ENCODE measurements around the gene PCYT2.
A peak's percentile ranks its signal among the peaks of the same experiment; 100 is the strongest.
"Not testable (repeated sequence)": the region's sequence is repeated elsewhere in the genome, so short reads cannot be mapped to it uniquely, and the experiment has no call there.

The PCYT2 gene

DNA sequence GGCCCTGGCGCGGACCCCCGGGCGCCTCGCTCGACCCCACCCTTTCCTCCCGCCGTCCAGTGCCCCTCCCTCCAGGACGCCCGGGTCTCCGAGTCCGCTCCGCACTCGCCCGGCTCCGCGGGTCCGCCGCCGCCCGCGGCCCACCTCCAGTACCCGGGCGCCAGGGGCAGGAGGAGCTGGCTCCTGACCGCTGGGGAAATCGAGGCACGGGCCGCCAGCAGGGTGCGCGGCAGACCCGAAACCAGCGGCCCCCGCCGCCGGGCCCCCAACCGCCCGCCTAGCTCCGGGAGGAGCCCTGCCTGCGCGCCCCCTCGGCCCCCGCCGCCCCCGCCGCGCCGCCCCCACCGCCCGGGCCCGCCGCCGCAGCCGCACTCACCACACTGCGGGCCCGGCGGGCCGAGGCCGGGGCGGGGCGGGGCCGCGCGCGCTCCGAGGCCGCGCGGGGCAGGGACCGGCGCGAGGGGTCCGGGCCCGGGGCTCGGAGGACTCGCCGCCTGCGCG lies 16.0 kb upstream of the PCYT2 start:
- DNase-seq: no peak

DNA sequence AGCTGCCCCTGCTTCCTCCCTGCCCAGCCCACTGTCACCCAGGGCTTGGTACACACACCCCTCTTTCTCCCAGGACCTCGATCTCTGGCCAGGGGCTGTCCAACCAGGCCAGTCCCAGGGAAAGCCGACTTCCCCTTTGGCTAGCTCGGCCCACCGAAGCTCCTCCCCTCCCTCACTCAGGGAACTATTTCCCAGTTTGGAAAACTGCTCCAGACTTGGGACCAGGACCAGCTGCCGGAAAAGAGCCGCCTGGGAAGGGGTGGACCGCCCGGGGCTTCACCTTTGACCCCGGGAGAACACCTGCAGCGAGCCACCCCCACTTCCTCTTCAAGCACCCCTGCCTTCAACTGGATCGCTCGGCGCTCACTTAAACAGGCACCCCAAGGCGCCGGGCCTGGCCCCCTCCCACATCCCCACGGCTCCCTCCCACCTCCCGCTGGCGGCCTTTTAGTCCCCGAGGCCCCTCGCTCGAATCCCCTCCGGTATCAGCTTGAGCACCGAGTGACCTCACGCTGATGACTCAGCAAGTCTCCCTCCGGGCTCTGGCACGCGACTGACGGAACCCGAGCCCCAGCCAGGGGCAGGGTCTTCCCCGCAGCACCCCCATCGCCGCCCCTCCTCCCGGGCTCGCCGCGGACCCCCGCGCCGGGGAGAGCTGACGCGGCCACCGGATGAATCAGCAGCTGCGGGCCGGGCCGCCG lies 15.4 kb upstream of the PCYT2 start:
- DNase-seq: peak; percentile 48

DNA sequence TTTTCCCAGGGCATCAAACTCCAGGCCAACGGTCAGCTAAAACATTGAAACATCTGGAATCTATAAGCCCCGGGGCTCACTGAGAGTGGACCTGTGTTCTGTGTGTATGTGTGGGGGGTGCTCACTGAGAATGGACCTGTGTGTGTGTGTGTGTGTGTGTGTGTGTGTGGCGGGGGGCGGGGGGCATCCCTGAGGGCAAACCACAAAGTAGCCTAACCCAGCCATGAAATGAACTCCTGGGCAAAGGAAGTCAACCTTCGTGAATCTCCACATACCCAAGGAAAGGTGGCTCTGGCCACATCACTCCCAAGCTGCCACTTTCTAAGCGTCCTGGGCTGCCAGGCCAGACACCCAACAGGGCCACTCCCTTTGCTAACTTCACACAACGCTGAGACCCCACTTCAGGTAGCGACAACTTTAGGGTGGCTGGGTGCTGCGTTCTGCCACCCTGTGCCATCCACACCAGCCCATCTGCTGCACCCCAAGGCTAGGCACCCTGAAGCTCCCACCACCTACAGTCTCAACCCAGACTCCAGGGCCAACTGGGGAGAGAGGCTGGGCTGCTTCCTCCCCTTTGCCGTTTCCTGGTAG lies 14.8 kb upstream of the PCYT2 start:
- no peak for DNase-seq

DNA sequence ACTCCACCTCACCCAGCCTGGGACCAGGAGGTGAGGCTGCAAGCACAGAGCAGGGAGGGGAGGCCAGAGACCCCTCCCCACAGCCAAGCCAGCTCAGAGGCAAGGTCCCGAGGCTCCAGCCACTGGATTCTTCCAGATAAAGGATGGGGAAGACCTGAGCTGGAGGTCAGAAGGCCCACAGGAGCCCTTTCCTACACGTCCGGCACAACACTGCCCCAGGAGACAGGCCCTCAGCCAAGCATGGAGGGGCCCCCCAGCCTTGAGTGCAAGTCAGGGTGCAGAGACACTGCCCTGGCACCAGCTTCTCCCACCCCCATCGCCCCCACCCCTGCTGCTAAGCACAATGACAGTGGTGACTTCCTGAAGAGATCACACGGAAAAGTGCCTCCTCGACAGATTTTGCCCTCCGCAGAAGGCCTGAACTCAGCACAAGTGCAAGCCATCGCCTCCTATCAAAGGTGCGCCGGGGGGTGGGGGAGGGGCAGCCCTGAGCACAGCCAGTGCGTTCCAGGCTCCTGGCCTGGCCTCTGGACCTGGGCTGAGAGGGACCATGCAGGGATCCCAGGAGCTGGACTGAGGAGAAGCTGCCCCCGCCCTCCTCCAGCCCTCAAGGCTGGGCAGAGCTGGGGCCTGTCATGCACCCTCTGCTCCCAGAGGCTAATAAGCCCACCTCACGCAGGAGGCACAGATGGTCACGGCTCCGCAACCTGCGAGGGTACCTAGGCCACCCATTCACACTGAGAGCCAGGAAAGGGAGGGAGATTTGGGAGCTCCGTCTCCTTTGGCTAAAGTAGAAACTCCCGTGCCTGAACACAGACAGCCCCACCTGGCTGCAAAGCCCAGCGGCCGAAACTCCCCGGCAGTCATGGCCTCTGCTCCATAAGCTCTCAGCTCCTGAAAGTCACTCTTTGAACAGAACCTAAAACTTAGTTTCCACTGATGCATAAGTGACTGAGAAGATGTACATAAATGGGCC lies 13.6 kb upstream of the PCYT2 start:
- no peak for DNase-seq

DNA sequence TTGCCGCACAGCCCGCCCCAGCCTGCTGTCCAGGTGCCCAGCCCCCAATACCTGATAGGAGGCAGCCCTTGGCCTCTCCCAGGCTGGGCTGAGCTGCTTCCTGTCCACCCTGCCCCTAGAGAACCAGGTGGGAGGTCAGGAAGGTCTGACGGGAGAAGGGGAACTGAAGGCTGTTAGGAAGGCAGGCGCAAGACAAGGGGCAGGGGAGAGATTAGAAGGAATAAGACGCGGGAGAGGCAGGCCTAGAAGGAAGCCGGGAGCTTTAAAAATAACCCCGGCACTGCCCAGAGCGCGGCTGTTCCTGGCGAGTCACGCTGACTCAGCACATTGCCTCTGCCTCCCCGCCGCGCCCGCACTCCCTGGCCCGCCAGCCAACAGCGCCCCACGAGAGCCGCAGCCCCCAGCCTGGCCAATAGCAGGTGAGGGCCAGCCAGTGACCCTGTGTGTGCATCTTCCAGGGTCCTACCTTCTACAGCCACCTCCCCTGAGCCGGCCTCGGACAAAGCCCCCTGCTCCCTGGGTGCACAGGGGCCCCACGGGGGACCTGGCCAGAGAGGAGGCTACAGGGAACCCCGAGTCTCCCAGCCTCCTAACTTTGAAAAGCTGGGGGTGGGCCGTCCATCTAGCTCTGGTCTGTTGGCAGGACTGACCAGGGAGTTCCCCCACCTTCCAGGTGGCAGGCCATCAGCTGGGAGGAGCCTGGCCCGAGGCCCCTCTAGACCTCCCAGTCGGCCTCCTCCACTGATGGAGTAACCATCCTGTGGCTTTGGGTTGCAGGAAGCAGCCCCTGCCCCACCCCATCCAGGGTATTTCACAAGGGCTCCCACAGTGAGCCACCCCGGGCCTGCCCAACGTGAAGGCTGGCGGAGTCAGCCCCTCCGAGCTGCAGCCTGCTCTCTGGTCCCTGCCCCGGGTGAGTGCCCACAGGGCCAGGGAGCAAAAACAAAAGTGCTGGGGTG lies 12.4 kb upstream of the PCYT2 start:
- peak; percentile 65 for DNase-seq

DNA sequence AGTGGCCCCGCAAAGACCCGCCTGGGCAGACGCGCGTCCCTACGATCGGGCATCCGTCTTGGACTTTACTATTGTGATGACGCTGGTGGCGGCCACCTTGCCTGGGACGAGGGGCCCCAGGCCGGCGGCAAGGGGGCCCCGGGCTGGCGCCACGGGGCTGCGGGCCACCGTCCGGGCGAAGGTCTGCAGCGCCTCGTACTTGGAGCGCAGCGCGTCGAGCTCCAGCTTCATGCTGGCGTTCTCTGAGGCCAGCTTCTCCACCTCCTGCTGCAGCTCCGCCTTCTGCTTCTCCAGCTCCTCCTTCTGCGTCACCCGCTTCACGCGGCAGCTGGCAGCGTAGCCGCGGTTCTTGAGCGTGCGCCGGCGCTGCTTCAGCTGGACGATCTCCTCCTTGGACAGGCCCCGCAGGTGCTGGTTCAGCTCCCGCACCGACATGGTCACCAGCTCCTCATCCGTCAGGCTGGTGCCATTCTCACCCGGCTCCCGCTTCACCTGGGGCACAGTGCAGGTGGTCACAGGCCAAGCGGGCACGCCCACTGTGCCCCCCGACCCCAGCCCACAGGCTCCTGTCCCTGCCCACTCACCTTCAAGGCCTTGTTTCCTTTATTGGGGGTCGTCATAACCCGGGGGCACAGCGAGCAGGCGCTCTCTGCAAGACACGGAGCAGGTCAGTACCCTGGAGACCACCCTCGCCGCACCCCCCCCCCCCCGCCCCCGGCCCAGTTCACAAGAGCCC lies 11.5 kb upstream of the PCYT2 start:
- no peak for DNase-seq

DNA sequence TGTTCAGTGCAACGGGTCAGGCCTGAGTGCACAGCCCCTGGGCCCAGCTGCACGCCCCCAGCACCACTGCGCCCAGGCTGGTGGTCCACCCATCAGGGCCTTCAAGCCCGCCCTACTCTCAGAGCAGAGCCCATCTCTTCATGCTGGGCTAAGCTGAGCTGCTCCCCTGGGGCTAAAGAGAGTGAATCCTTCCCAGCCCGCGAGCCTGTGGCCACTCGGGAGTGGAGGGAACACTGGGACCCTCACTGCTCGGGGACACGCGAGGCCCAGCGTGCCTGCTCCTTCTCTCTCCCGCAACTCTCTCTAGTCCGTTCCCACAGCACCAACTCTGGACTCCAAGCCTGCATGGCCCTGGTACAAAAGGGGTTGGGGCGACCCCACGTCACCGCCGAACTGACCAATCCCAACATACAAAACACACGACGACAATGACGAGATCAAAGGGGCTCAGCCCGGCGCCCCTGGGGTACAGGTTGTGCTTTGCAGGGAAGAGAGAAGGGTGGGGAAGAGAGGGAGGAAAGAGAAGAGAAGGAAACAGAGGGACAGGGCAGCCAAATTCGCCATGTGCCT lies 10.9 kb upstream of the PCYT2 start:
- DNase-seq: no peak

DNA sequence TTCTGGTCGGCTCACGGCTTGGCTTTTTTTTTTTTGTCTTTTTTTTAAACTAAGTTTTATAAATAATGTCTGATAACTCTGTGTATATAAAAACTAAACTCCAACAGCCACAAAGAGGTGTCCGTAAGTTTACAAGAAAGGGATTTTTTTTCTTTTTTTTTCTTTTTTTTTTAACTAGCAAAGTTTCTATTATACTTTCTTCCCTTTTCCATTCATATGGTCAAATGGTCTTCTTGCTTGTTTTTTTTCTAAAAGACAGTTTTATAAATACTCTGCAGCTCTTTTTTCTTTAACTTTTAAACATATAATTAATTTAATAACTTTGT lies 10.3 kb upstream of the PCYT2 start:
- no peak for DNase-seq

DNA sequence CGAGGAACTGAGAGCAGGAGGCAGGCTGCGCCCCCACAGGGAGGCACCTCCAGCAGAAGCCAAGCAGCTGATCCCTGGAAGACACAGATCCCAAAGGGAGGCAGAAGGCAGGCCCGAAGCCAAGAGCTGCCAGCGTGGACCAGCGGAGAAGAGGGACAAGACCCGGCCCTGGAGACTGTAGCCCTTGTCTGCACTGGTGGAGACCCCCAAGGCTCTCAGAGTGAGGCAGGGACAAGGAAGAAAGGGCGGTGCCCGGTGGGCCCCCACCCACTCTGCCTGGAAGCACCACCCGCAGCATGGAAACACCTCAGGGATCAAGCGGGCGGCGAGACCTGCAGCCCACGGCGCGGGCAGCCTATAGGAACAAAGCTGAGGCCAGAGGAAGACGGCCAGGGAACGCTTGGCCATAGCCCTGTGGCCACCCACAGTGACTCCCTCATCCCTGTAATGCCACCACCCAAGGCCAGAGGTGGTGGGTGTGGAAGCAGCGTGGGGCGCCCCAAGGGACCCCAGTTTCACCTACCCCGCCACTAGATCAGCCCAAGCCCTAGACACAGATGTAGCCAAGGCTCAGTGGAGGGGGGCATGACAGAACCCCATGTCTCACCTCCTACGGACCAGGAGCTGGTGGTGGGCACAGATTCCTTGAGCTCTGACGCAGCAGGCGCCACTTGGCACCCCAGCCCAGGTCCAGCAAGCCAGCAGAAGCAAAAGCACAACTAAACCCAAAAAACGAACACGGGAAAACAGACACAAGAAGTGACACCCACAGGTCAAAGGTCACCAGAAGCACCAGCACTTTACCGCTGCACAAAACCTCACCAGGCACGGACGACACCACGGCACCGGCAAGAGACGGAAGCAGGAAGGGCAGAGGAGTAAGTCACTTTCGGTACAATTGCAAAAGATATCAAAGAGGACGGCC lies 9.7 kb upstream of the PCYT2 start:
- peak; percentile 28 for DNase-seq

DNA sequence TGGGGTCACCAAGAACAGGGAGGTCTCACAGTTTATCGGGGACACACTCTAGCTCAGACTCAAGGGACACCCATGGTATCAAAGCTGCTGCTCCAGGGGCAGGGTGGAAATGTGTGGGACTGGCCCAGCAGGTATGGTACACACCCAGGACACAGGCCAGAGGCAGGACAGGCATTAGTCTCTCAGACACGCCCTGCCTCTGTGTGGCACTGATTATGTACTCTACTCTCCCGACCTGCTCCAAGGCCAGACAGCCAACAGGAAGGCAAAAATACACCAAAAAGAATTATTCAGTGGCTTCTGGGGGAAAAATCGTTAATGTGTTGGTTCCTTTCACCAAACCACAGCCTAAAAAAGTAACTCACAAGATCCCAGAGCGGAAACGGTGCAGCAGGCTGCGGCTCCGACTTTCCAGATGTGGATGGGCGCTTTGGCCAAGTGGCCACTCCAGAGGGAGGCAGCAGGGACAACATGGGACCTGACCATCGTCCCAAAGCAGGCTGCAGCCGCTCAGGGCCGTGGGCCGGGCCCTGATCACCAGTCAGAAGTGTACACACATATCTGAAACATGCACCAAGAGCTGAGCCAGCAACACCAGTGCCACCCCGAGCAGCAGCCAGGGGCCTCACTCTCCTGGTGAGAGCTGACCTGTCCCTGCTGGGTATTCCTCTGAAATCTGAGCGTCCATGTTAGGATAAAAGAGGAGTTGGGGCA lies 7.8 kb upstream of the PCYT2 start:
- DNase-seq: no peak

DNA sequence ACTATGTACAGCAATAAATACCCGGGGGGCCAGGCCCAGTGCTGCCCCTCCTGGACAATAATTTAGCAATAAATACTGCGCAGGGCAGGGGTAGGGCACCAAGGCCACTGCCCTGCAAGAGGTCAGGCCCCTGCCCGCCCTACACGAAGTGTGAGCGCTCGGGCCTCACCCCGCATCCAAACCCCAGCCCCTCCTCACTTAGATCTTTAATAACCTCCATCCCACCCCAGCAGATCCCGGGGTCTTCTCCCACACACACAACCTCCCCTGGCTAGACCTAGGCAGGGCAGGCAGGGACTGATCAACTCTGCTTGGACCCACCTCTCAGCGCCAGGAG lies 7.1 kb upstream of the PCYT2 start:
- DNase-seq: not testable (repeated sequence)

DNA sequence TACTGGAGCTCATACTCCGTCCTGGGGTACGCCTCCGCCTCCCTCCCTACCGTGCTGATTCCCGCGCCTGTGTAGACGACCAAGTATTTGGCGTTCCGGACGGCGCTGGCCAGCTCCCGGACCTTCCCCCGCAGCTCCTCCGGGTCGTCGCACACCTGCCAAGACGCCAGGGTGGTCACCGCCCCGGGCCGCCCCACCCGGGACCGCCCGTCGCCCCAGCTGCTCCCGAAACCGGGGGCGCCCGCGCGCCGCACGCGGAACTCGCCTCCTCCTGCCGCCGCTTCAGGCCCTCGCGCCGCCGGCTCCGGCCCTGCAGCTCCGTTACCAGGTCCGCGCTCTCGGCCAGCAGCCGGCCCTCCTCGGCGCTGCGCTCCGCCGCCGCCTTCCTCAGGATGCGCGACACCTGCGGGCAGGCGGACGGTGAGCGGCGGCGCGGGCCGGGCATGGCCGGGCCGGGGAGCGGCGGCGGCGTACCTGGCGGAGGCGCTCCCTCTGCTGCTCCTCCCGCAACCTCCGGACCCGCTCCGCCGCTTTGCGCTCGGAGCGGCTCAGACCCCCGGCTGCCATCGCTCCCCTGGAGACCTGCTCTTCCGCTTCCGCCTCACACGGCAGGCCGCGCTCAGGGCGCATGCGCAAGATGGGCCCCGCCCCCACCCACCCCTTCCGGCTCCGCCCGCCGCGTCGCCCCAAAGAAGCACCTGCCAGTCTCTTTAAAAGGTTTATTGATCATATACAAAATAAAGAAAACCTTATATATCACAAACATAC lies 6.5 kb upstream of the PCYT2 start, which contains the start of gene SIRT7:
SIRT7 (minus strand) TSS at position 612 of the 768 bp plus-strand sequence; CDS start at position 567, 45 bp downstream.
- DNase-seq: peak; percentile 89

DNA sequence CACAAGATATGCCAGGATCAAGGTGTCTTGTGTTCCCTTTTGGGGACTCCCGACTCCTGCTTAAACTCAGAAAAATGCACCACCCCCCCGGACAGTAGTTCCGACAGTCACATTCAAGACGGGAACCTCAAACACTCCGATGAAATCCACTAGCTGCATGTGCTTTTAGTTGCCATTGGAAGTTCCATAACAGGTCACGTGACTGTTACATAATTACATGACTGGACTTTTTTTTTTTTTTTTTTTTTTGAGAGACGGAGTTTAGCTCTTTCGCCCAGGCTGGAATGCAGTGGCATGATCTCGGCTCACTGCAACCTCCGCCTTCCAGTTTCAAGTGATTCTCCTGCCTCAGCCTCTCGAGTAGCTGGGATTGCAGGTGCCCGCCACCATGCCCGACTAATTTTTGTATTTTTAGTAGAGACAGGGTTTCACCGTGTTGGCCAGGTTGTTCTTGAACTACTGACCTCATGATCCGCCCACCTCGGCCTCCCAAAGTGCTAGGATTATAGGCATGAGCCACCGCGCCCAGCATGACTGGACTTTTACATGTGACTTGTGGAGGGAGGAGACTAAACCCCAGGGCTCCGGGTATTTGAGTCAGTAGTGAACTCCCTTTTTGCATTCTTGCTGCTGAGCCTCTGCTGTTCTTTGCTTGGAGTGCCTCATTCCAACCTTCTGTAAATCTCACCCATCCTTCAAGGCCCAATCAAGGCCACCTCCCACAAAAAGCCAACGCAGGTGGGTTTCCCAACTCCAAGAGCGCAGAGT lies 5.2 kb upstream of the PCYT2 start:
- no peak for DNase-seq

DNA sequence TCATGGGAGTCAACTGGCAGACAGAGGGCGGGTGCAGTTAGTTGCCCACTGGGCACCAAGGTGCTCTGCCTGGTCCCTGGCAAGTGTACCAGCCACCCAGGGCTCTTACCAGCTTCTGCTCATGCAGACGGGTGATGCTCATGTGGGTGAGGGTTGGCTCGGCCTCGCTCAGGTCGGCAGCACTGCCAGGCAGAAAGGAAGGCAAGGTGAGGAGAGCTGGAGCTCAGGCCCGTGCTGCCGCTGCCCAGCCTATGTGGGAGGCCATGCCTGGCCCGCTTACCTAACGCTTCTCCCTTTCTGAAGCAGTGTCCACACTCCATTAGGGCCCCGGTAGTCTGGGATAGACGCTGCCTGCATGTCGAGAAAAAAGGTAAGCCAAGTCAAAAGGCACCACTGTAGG lies 4.1 kb upstream of the PCYT2 start:
- DNase-seq: no peak

DNA sequence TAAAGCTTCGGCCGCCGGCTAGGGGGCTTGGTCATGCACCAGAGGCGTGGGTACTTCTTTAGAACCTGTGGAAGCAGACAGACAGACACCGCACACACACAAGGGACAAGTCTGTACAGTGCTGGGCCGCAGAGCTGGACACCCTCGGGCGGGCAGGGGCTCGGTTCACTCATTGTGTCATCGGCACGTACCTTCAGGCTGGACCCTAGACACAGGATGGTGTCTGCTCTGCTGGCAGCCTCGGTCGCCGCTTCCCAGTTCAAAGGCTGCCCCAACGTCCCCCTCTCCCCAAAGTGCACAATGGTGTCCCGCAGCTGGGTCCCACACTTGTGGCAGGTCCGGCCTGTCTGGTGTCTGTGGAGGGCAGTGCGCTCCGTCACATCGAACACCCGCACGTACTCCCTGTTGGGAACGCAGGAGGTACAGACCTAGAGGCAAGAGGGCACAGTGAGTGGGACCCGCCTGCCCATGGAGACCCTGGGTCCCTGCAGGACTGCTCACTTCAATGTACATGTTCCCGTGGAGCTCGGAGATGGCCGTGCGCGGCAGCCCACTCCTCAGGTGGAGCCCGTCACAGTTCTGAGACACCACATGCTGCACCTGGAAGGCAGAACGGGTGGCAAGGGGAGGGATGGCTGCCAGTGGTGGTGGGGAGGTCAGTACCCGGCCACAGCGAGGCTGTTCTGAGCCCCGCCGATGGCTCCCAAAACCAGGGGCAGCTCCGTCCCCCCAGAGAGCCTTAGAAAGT lies 3.1 kb upstream of the PCYT2 start:
- DNase-seq: no peak

DNA sequence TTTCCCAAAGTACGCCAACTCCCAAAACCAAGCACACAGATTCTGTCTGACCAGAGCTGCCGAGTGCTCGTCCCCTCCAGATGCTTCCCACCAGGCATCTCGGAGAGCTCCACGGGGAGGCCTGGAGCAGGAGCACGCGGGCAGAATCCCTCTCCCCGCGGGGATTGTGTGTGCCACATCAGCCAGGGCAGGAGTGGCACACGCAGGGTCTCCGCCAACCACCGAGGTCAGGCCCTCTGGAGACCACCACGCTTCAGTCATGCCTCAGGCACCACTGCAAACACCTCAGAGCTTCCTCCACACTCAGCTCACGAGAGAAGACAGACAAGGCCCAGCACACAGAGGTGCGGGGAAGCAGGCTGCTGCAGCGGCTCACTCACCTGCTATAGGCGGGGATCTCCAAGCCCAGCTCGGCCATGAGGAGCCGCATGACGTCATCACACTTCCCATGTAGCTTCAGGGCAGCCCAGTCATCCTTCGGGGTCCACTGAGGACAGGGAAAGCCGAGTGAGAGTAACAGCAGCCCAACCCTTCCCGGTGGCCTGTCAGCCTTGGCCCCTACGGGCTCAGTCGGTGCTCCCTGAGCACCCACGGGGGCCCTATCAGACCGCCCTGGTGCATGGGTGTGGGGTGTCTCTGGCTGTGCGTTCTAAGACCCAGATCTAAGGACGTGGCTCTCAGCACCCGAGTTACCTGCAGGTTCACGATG lies 2.3 kb upstream of the PCYT2 start:
- DNase-seq: no peak

Measured in midbrain (tissue), 1 donor.